EH (cell line): ENCODE measurements around the gene EXOC6B.

Experiments used
- DNase-seq: peaks from one replicate; pipeline ENCODE4 v3.0.0-alpha.2; 2015; ENCODE audit warnings: low read depth

Gene EXOC6B

DNA sequence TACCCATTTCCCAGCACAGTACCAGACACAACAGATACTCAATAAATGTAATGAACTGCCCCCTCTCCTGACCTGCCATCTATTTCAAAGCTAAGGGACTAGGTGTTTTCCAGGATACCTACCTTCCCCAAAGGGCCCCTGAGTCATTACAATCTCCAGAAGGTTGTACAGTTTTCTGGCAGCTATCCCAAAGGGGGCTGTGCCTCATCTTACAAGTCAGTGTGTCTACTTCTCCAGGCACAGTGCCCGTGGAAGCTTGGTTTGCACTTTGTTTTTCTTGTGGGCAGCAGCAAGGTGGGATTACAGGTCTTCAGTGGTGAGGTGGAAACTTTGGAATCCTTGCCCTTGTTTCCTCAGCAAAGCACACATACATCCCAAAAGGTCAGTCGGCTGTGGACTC, 615.4 kb downstream of the EXOC6B start:
- no peak for DNase-seq

DNA sequence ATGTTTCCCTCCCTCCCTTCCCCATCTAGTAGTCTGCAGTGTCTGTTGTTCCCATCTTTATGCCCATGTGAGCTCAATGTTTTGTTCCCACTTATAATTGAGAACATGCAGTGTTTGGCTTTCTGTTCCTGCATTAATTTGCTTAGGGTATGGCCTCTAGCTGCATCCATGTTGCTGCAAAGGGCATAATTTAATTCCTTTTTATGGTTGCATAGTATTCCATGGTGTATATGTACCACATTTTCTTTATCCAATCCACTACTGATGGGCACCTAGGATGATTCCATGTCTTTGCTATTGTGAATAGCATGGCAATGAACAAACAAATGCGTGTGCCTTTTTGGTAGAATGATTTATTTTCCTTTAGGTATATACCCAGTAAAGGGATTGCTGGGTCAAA, 617.6 kb downstream of the EXOC6B start:
- DNase-seq, result no peak

DNA sequence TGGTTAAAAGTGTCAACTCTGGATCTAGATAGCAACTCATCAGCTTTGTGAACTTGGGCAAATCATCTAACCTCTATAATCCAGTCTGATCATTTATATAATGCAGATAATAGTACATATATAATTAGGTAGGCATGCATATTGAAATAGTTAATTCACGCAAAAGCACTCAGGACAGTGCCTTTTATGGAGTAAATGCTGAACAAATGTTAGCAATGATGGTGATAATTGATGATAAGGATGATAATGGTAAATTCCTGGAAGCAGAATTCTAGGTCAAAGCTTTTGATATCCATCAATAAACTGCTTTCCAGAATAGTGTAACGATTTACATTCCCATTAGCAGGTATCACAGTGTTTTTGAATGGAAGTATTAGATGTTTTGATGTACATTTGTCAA, 618.5 kb downstream of the EXOC6B start:
- DNase-seq, result no peak

DNA sequence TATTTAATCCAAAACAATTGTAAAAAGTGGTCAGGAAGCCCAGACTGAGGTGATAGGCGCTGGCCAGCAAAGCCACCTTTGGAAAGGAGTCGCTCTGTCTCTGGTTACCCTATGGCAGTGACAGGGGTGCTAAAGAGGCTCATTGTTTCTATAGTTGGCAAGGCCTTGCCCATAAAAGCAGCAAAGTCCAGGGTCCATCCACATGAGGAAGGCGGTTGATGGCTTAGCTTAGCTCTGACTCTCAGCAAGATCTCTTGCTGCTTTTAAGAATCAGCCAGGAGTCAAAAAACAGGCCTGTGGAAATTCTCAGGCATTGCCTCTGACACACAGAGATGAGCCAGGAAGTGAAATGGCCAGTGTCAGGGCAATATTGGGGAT, 620.3 kb downstream of the EXOC6B start:
- DNase-seq, result no peak

DNA sequence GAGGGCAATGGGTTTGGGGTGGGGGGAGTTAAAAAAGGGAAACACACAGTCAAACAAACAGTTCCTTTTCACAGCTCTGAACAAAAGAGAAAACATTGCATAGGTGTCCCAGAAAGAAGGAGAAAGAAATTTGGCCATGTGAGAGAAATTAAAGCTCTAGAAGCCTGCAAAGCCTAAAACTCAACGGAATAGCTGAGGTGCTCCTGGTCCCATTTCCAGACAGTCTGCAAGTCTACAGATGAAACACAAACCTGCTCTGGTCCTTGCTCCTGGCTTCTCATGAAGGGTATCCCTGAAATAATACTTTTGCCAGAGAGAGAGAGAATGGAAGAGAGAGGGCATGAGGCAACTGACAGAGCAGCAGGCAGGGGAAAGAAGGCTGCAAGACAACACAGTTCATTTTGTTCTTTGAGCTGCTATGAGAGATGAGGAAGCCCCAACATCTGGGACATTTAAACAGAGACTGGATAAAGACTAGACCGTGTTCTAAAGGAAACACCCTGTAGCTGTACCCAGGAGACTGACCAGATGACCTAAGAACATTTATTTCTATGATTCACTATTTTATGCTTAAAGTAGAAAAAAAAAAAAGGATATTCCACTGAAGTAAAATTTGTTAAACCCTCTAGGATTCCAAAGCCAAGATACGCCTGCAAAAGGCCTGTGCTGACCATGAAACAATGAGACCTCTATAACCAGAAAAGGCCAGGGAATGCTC, 620.9 kb downstream of the EXOC6B start:
- DNase-seq, result no peak

DNA sequence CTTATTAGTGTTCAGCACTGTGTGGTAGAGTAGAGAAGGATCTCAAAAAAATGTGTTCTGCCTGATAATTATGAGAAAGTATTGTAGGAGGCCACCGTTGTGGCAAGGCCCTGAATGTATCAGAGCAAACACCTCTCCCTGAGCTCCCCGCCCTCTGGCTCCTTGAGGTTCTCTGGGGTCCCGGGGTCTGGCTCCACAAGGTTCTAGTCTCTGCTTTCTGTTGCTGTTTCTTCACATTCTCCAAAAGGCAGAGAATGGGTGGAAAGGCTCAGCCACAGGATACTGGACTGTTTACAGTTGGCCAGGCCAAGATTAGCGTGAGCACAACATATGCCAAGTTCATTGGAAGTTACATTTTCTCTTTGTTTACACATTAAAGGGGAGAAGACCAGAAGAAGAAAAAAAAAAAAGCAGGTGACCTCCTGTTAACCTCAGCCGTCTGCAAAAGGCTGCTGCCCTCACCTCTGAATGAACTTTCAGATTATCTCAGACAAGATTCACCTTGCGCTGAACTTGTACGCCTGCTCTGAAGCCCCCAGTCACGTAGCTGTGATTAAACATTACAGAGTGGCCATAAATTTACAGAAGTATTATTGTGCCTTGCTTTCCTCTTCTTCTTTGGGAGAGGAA, 621.6 kb downstream of the EXOC6B start:
- DNase-seq, result no peak

DNA sequence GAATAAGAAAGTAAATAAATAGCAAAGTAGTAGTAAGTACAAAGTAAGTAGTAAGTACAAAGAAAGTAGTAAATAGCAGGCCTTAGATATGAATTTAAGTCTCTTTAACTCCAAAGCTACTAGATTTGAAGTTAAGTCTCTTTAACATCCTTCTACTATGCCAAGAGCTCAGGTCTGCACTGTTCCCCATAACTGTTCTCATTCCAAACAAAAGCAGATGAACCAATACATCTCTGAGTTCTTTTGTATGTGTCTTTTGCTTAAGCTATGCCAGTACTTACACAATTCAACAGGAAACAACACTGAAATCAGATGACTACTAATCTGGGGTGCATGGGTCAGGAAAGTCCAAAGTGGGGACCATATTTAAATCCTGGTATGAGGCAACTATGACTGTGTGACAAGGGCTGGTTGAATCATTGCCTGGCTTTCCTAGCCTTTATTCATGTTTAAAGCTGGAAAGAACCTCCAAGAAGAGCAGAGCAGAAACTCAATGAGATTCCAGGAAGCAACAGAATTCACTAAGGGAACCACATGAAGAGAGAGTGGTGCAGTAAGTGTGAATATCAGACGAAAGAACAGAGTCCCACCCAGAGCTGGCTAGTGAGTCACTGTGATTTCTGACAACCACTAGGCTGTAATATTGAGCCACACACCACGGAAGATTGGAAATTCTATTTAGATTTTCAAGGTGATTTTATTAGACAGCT, 627.1 kb downstream of the EXOC6B start:
- peak; percentile 34 for DNase-seq

DNA sequence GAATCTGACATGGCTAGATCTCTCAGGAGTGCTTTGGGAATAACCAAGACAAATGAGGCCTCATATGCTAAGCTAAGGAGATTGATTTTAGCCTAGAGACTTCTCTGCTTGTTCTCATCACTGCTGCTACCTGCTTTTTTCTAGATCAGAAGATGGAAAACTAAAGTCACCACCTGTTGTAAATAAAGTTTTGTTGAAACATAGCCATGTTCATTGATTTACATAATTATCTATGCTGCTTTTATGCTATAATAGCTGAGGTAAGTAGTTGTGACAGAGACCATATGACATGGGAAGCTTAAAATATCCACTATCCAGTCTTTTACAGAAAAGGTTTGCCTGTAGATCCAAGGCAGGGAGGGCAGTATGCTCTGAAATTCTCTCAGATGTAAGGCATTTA, 632.1 kb downstream of the EXOC6B start:
- DNase-seq, result no peak

DNA sequence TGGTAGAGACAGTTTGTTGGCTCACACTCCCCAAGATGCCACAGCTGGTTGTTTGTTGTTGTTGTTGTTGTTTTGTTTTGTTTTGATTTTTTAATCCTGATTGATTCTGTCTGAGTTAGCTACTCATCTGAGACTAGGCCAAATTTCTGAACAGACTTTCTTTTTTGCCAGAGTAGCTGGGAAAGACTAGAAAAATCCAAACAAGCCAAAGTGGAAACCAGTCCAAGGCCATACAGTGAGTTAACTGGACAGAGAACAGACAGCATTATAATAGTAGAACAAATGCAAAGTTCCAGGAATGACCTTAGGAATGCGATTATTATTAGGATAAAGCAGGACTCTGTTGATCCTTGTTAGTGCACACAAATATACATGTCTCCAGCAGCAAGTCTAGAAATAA, 634.4 kb downstream of the EXOC6B start:
- DNase-seq, result no peak

DNA sequence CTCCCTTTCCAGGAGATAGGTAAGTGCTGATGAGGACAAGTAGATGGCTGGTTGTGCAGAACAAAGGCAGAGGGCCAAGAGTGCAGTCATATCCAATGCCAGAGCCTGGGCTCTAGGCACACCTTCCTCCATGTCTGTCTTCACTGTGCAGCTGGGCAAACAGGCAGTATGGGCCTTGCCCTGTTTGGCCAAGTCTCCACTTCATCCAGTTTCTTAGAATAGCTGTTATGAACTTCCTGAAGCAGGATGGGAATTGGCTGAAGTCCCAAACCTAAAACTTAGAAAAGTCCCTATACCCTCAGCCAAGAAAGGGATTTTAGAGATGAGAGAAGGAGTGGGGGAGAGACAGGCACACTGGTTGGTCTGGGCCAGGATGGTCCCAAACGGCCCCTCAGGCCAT, 640.6 kb downstream of the EXOC6B start:
- DNase-seq, result no peak

DNA sequence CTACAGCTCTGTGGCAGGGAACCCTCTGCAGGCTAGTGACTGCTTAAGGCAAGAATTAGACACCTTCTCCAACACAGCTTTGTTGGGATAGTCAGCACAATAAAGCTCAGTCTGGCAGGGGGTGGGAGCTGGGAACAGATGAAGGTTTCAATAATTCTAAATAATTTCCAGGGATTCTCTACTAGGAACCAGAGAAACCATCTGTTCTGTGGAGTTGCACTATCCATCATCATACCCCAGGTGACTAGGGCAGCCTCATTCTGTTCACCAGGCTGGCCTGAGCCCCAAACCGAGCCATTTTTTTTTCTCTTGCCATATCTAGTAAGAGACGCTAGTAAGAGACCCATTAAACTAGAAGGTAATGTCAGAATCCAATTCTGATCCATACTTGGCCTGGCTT, 642.4 kb downstream of the EXOC6B start:
- no peak for DNase-seq

DNA sequence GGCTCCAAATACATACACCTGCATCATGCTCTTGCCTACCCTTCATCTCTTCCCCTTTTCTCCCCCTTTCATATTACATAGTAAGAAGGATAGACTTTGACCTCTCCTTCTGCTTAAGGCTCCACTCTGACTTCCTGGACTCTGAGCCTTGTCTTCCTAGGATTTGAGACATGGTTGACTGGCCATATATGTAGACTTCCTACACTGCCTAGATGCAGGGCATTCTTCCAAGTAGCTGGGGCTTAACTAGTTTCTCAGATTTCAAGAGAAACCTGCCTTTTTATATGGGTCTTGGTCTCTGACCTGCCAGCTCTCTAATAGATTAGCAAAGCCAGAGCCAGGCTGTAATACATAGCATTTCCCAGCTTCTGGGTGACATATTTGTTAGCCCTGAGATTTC, 642.8 kb downstream of the EXOC6B start:
- DNase-seq, result no peak

DNA sequence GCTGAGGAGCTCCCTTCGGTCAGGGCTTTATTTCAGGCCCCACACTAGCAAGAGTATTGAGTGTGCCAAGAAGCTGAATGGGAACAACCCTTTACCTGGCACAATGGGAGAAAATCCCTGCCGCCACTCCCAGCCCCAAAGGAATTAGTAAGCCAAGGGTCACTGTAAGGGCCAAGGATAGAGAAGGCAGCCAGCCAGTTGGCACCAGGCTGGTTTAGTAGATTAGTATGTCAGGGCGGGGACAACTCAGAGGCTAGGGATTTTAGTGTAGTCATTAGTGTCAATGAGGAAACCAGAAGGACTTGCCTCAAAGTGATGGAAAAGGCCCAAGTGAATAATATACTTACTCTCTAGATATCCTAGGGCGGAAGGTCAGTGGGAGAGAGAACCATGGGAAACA, 643.3 kb downstream of the EXOC6B start:
- no peak for DNase-seq

DNA sequence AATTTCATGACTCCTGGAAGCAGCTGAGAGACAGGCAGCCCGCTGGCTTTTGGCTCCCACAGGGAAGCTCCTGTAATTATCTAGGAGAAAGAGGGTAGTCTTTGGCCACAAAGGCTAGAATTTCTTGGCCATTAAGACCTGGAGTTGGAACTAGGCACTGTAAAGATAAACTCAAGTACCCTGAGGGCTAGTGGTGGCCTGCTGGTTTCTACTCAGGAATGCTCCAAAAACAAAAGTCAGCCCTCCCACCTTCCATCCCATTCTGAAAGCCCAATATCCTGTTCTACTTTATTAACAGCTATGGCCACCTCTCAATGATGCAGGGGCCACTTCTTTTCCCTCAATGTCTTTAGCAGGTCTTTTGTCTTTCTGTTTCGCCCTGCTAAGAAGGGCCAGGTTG, 644.2 kb downstream of the EXOC6B start:
- DNase-seq, result no peak

DNA sequence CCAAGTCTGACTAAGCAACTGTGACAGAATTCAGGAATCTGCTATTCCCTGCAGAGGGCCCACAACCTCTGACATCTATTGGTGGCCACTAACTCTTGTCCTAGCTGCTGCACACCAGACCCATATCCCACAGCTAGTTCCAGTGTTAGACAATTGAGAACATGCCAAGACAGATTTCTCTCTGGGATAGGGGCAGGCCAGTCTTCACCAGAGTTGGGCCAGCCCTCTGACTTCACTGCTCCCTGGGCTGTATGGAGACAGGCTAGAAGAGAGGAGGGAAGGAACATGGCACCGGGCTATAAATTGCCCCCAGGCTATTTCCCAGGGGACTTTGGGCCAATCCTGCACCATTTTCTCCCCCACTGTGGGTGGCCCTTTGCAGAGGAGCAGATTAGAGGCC, 645.5 kb downstream of the EXOC6B start:
- DNase-seq, result no peak

DNA sequence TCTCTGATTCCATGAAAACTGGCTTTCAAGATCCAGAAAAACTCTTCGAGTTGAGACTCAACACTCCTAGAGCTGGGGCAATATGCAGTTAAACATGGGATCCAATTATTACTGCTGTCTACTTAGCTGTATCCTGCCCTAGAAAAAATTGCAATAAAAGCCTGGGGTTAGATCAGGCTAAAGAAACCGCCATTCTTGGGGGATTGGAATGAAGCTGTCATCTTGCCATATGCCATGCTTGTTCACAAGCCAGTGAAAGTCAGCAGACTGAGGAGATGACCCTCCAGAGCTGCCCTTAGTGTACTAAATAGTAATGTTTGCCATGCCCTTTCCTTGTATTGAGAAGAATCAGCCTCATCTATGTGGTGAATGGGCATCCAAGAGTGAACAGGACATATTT, 647.3 kb downstream of the EXOC6B start:
- no peak for DNase-seq

DNA sequence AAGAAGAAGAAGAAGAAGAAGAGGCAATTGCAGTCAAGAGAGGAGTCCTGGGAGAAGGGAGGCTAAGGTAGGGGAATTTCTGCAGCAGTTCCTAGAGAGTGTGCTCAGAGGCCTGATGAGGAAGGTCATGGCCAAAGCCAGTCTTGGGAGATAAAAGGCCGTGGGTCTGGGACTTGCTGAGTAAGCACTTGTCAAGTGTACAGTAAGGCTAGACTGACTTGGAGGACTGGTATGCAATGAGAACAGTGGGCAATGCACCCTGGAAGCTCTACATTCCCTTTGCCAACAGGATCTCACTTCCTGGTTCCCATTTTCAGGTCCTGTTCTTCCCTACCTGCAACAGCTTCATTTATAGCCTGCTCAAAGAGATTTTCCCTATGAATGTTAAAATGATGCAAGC, 649.6 kb downstream of the EXOC6B start:
- DNase-seq, result no peak

DNA sequence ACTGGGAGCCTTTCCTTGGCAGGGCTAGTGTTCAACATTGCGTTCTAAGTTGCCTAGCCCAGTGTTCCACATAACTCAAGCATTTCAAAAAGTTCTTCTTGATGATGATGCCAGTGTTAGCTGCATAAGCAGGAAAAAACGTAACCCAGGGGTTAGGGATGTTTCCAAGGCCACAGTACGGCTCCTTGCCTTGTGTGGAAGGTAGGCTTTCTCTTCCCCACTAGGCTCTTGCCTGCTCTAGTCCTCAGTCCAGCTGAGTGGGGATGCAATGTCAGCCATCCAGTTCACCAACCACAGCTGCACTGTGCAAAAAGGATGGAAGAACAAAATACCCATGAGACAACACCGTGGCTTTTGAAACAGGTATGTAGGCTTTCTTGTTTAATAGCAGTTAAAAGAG, 650.2 kb downstream of the EXOC6B start:
- DNase-seq, result no peak

DNA sequence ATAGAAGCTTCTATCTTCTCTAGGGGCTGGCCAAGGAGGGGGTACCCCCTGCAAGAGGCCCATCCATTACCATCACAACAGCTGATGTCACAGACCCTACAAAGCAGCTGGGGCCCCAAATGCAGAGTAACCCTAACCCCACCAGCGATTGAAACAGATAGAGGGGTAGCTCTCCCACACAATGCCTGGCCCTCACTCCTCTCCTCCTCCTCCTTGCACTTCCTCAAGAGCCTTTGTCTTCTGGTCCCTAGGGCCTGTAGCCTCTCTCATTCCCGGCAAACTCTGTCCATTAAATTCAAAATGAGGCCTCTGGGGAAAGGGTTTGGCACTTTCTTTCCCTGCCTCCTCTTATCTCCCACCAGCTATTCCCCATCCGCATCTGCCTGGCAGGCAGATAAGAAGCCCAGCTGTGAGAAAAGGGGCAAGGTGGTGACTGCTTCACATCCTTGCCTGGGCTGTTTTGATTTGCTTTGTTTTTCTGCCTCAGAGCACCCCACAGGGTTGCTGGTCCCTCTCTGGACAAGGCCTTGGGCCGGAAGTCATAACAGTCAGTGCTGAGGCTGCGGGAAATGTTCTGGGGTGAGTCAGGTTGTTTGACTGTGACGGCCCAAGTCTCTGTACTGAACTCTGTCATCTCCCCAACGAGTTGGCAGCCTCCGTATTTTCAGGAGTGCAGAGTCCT, 652.1 kb downstream of the EXOC6B start:
- DNase-seq, result no peak

DNA sequence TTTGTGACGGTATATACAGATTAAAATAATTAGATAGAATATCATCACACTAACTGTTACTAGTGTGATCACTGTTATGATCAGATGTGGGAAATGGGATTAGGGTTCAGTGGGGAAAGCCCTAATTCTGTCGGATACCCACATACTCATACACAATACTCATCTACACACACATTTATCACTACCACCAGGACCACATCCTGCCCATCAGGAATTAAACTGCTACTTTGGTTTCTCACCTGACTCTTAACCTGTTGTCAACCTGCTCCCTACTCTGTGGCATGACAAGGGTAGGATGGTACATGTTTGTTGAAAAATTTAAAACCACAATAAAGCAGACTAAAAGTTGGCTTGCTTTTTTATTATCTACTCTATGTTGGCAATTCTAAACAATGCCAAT, 653.4 kb downstream of the EXOC6B start:
- no peak for DNase-seq

DNA sequence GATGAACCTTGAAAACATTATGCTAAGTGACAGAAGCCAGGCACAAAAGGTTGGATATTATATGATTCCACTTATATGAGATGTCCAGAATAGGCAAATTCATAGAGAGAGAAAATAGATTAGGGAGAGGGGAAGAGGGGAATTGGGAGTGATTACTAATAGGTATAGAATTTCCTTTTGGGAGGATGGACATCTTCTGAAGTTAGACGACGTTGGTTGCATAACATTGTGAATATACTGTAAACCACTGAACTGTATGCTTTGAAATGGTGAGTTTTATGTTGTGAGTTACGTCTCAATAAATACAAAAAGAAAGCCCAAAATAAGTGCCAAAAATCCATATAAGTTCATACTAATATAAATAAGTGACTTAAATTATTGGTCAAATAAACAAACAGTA, 659.6 kb downstream of the EXOC6B start:
- no peak for DNase-seq

DNA sequence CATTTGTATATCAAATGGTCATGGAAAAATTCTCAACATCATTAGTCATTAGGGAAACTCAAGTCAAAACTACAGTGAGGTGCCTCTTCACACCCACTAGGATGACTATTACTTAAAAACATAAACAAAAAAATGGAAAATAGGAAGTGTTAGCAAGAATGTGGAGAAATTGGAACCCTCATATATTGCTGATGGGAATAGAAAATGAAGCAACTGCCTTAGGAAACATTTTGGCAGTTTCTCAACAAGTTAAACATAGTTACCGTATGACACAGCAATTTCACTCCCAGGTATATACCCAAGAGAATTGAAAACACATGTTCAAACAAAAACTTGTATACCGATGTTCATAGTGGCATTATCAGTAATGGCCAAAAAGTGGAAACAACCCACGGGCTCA, 660.0 kb downstream of the EXOC6B start:
- peak; percentile 33 for DNase-seq

DNA sequence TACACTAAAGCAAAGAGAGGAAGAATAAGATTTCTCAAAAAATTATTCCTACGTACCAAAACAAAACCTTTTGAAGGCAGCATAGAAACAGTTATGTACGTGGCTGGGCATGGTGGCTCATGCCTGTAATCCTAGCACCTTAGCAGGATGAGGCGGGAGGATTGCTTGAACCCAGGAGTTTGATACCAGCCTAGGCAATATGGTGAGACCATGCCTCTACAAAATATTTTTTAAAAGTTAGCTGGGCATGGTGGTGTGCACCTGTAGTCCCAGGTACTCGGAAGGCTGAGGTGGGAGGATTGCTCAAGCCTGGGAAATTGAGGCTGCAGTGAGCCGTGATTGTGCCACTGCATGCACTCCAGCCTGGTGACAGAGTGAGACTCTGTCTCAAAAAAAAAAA, 663.3 kb downstream of the EXOC6B start:
- no peak for DNase-seq
